Measurements from ENCODE around the gene SUSD4. TPM values are rescaled to one million over a fixed set of nuclear protein-coding genes. Genes with fewer than 3 reads are reported as not detected.

The SUSD4 gene
- total and polyA plus RNA-seq, 9 donors: 23.0 to 80.5 (median 36.6) TPM

- no peak for DNase-seq
- no peak overlapping the region for H3K4me3 ChIP-seq
- intact Hi-C loops (cut with DNase I): no loop called here
- peaks cover 14% of the 10 kb centered on the region for H3K4me1 ChIP-seq (ENCODE audit: insufficient read depth)
- WGBS, 3 donors: 5 to 27% (median 17%) methylated on average over 1 of the region's 1 CpG
- H3K9me3 ChIP-seq: no peaks in the 10 kb centered on the region
- TF ChIP-seq POLR2A (IDR thresholded peaks at IDR 0.05): no peak
- no peak for TF ChIP-seq EP300 (IDR thresholded peaks at IDR 0.05)
- TF ChIP-seq CTCF (IDR thresholded peaks at IDR 0.05): no peak
- no peaks in the 10 kb centered on the region for H3K27me3 ChIP-seq
- H3K36me3 ChIP-seq: no peaks in the 10 kb centered on the region
- no peak overlapping the region for H3K27ac ChIP-seq
Measured at GRCh38 chr1:223331929-223332328, 32.0 kb downstream of the SUSD4 start.

GRCh38 chr1:223331301-223331700, 32.7 kb downstream of the SUSD4 start:
- Histone ChIP-seq H3K4me1 (ENCODE audit: insufficient read depth) (peaks cover 14% of the 10 kb centered on the region), H3K9me3 (no peaks in the 10 kb centered on the region), H3K27me3 (no peaks in the 10 kb centered on the region), H3K27ac (no peak overlapping the region), H3K4me3 (no peak overlapping the region), H3K36me3 (no peaks in the 10 kb centered on the region)
- intact Hi-C loops (cut with DNase I): no loop called here
- DNase-seq: no peak
- 28 to 68% (median 40%) methylated on average over 4 of the region's 4 CpGs for WGBS, 3 donors
- no peak for TF ChIP-seq POLR2A (IDR thresholded peaks at IDR 0.05)
- TF ChIP-seq EP300 (IDR thresholded peaks at IDR 0.05): no peak

- intact Hi-C loops (cut with DNase I): no loop called here
- TF ChIP-seq CTCF (IDR thresholded peaks at IDR 0.05): no peak
- TF ChIP-seq EP300 (IDR thresholded peaks at IDR 0.05): no peak
- TF ChIP-seq POLR2A (IDR thresholded peaks at IDR 0.05): no peak
- Histone ChIP-seq H3K27me3 (no peaks in the 10 kb centered on the region), H3K27ac (peak overlapping the region in 1 of 2 donors; percentile 36), H3K9me3 (no peaks in the 10 kb centered on the region), H3K4me3 (no peak overlapping the region), H3K36me3 (no peaks in the 10 kb centered on the region), H3K4me1 (ENCODE audit: insufficient read depth) (peaks cover 14% of the 10 kb centered on the region)
- no peak for DNase-seq
- 26 to 47% (median 33%) methylated on average over 3 of the region's 3 CpGs for WGBS, 3 donors
Measured at GRCh38 chr1:223330466-223330865, 33.5 kb downstream of the SUSD4 start.

- intact Hi-C loops (cut with DNase I): no loop called here
- Histone ChIP-seq H3K27ac (peak overlapping the region in 1 of 2 donors; percentile 36), H3K4me3 (no peak overlapping the region)
Measured at GRCh38 chr1:223329664-223330415, 34.1 kb downstream of the SUSD4 start.

GRCh38 chr1:223329252-223329651, 34.7 kb downstream of the SUSD4 start:
- H3K9me3 ChIP-seq: no peaks in the 10 kb centered on the region
- H3K36me3 ChIP-seq: no peaks in the 10 kb centered on the region
- H3K27ac ChIP-seq: no peak overlapping the region
- intact Hi-C loops (cut with DNase I): no loop called here
- DNase-seq: no peak
- peaks cover 14% of the 10 kb centered on the region for H3K4me1 ChIP-seq (ENCODE audit: insufficient read depth)
- H3K27me3 ChIP-seq: no peaks in the 10 kb centered on the region
- TF ChIP-seq EP300 (IDR thresholded peaks at IDR 0.05): no peak
- no peak for TF ChIP-seq POLR2A (IDR thresholded peaks at IDR 0.05)
- no peak for TF ChIP-seq CTCF (IDR thresholded peaks at IDR 0.05)
- H3K4me3 ChIP-seq: no peak overlapping the region

More at GRCh38 chr1:223329664-223330415, 34.1 kb downstream of the SUSD4 start:
- 80 to 88% (median 88%) methylated on average over 5 of the region's 5 CpGs for WGBS, 3 donors
- Histone ChIP-seq H3K27me3 (no peaks in the 10 kb centered on the region), H3K4me1 (ENCODE audit: insufficient read depth) (peaks cover 14% of the 10 kb centered on the region), H3K9me3 (no peaks in the 10 kb centered on the region), H3K36me3 (no peaks in the 10 kb centered on the region)
- no peak for DNase-seq
- no peak for TF ChIP-seq POLR2A (IDR thresholded peaks at IDR 0.05)
